ENCODE results near the gene BCL11B.
"Not testable (repeated sequence)": the region's sequence is repeated elsewhere in the genome, so short reads cannot be mapped to it uniquely, and the experiment has no call there.

BCL11B gene

DNA sequence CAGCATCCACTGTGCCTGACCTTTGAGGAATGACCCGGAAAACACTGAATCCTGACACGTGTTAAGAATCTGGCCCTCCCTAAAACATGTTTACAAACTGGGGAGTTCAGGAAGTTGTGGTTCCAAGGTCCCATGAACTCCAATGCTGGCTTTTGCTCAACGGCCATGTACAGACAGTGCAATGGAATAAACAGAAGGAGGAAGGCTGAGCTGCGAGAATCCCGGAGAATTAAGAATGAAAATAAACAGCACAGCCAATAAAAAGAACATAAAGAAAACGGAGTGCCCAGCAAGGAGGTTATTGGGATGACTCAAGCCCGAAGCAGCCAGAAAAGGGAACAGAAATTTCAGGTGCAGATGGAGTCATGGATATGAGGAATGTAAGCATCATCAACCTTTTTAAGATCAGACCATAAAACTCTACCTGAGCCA lies 32.3 kb downstream of the BCL11B start:
- no peak for DNase-seq (ENCODE audit: low read depth)

DNA sequence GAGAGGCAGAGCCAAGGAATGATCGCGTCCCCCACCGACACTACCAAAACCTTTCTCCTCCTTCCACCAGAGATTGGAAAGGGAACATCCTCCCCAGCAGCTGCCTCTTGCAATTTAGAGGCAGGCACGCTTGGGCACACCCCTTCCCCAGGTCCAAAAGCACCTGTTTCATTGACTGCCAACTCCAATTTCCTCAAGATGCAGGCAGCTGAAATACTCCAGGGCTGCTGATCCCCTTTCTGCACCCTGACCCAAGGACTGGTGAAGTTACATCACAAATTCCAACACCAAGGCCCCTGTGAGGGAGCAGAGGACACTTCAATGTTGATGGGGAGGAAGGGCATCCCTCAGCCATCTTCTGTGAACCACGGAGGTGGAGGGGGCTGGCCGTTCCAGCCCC lies 33.8 kb downstream of the BCL11B start:
- no peak for DNase-seq (ENCODE audit: low read depth)

- DNase-seq (ENCODE audit: low read depth), result no peak
Measured at GRCh38 chr14:99237288-99237687, 34.7 kb downstream of the BCL11B start.

- no peak for DNase-seq (ENCODE audit: low read depth)
Measured at GRCh38 chr14:99236386-99237138, 35.4 kb downstream of the BCL11B start.

DNA sequence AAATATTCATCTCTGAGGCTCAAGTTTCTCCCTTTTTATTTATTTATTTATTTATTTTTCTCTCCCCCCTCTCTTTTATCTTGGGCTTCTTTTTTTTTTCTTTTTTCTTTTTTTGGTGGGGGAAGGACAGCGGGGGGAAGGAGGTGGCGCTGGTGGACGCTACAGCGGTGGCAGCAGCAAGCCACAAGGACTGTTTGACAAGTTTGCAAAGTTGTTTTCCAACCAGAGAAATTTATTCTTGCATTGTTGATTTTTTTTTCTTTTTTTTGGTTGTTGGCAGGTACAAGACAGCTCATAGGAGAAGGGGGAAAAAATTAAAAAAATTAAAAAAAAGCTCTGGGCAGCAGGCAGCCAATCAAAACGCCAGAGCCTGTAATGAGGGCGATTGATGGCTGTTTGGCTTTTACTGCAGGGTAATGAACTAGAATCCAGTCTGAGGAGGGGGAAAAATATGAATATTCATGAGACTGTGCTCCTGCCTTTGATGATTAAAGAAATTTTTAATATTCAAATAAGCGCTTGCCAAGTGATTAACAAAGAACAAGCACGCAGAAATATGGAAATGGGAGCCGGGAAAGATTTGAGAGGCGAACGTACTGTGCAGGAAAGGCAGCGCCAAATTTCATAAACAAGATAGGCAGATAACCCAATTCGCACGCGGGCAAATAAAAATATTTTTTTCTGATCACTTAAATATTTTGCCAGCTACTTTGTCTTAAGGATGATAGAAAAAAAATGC lies 36.2 kb downstream of the BCL11B start:
- DNase-seq (ENCODE audit: low read depth), result no peak

DNA sequence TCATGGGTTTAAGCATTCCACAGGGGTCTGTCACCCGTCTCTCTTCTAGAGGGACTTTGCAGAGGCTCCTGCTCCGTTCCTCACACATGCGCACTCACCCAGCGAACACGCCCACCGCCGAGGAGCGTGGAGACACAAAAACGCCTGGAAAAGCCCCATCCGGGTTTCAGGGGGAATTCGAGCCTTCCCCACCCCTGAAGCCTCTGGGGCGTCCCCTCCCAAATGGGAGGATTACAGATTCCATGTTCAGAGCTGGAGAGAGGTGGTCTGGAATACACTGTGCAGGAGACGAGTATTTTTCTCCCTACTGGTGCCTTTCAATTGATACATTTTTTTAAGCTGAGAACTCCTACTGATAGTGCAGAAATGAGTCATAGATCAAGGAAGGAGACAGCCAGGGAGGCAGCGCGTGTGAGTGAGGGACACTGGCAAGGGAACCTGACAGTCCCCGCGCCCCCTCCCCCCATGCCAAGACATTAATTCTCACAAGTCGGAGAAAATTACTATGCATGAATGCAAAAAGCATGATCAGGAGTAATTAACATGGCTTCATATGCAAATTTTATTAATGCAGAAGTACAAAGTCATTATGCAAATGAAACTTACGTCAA lies 36.9 kb downstream of the BCL11B start:
- no peak for DNase-seq (ENCODE audit: low read depth)

DNA sequence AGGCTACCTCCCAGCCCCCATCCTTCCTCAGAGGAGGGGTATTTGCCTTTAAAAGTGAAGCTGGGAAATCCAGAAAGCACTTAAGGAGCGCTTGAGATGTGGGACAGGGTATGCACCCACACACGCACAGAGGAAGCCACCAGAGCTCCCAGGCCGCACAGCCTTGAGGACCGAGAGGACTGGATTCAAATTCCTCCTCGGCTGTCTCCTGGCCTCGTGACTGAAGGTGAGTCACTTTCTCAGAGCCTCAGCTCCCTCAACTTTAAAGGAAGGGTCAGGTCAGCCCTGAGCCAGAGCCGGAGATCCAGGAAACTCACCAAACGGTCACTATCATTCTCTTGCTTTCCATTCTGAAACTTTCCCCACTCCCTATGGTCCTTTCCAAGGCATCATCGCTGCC lies 37.6 kb downstream of the BCL11B start:
- DNase-seq (ENCODE audit: low read depth), result no peak

DNA sequence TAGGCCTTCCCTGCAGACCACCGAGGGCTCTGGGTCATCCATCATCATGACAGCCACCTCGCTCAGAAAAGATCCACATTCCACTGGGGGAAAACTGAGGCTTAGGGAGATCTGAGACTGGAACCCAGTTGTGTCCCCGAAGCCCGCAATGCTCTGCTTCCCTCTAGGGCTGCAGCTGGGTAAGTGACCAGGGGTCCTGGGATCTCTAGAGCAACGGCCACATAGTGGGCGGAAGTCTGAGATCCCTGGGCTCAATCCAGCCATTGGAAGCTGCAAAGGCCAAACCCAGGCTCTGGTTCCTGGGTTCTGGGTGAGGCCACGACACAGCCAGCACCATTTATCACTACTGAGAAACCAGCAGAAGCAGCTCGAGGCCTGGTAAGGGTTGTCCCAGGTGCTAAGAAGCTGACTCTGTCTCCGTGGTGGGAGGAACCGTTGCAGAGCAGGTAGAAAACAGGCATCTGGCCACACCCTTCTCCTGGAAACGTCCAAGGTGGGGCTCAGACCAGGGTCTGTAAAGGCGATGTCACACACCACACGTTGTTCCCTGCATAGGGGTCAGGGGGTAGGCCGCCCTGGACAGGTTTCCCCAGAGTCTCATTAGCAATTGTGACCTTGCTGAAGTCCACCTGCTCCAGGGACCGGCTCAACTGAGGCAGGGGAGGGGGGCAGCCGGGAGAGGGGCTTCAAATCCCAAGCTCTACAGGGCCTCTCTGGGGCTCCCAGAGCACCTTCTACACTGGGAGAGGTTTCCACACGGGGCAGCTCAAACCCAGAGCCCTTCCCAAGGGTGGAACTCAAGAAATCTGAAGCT lies 38.6 kb downstream of the BCL11B start:
- no peak for DNase-seq (ENCODE audit: low read depth)

DNA sequence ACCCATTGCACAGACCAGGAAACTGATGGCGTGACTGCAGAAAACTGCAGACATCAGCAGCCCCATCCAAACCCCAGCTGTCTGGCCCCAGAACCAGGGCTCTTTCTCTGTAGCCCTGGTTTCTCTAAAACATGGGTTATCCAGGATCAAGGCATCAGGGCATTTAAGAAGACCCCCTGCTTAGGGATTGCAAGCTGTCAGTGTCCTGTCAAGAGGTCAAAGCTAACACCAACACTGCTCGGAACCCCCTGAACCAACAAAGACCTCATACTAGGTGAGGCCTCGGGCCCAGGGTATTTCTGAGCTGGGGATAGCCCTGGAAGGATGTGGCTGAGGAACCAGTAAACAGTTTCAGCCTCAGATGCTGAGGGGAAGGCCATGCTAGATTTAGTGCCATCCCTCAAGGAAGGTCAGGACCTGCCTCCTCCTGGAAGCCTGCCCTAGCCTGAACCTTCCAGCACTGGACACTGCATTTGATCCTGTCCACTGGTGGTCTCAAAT lies 39.2 kb downstream of the BCL11B start:
- DNase-seq (ENCODE audit: low read depth), result no peak

- DNase-seq (ENCODE audit: low read depth), result no peak
Measured at GRCh38 chr14:99231850-99232713, 39.9 kb downstream of the BCL11B start.

DNA sequence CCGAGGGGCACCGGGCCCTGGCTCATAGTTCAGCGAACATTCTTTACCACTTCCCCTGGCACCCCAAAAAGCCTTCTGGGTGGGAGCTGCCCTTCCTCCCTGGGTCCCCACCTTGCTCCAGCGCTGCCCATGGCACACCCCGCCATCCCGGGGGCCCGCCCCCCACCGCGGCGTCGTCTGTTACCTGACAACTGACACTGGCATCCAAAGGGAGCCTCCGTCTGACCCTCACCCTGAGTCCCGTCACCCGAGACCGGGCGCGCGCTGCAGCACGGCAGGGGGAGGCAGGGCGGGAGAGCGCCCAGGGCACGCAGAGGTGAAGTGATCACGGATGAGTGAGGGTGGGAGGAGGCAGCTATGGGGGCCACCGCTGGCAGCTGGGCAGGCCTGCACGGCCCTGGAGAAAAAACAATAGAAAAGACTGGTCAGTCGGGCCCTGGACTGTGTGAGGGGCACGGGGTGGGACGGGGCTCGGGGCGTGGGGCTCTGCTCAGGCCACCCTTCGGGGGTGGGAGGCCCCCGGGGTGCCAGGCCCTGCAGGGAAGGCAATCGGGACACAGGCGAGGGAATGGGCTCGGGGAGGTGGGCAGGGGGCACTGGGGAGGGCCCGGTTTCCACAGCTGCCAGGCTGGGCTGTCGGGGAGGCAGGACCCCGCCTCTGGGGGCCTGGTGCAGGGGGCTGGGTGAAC lies 40.7 kb downstream of the BCL11B start:
- DNase-seq (ENCODE audit: low read depth), result no peak

DNA sequence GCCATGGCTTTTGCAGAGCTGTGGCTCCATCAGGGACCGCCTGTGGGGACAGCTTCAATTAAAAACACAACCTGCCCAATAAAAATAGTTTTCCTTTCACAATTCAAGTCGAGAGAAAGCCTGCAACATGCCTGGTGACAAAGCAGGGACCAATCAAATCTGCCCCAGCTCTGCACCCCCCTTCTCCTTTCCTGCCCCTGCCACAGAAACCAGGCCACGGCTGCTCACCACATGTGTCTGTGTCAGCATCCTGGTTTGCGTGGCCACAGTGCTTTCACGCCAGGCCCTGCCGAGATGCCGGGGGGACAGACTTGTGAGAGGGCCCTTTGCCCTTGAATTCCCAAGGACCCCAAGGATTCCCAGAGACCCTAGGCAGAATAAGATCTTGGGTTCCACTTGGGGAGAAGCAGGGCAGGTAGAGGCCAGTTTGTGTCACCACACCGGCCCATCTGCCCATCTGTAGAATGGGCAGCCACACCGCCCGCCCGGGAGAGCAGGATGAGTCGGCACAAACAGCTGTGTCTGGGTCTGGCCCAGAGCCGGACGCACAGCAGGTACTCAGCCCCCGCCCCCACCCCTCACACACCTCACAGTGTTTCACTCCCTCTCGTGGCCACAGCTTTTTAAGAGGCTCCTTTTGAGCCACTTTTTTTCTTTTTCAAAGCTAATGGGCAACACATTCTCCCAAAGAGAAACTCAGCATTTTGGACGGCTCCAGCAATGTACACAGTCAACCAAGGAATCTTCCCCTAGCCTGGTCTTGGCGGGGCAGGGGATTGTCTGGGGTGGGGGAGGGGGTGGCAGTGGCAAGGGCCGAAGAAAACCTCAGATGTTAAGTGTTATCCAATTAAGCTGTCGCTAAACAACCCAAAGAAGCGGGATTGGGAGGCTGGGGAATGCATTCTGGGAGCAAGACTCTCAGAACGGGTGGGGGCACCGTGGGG lies 41.5 kb downstream of the BCL11B start:
- no peak for DNase-seq (ENCODE audit: low read depth)

- DNase-seq (ENCODE audit: low read depth), result no peak
Measured at GRCh38 chr14:99229654-99230207, 42.3 kb downstream of the BCL11B start.

DNA sequence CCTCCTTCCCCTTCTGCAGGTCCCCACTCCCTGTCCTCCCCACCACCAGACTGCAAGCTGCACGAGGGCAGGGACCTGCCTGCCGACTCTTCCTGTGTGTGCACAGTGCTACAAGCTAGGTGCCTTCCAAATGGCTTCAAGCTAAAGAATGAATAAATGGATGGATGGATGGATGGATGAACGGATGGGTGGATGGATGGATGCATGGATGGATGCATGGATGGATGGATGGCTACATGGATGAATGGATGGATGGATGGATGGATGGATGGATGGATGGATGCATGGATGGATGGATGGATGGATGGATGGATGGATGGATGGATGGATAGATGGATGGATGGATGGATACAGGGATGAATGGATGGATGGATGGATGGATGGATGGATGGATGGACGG lies 43.2 kb downstream of the BCL11B start:
- DNase-seq (ENCODE audit: low read depth), result not testable (repeated sequence)

- no peak for DNase-seq (ENCODE audit: low read depth)
Measured at GRCh38 chr14:99226687-99227086, 45.3 kb downstream of the BCL11B start.

- no peak for DNase-seq (ENCODE audit: low read depth)
Measured at GRCh38 chr14:99225436-99226203, 46.4 kb downstream of the BCL11B start.

DNA sequence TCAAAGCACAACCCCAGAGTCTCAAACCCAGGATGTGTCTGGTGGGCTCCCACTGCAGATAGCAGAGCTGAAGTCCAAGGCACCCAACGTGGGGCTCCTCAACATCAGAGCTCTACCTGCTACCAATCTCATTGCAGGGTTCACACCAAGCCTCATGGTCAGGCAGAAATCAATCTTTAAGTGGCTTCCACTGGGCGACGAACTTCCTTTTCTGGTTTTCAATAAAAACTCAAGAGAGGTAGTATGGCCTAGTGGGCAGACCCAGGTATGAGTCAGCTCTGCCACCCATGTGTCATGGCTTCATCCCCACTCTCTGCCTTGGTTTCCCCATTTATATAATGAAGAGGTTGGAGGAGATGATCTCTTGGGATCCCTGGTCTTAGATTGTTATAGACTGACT lies 47.0 kb downstream of the BCL11B start:
- no peak for DNase-seq (ENCODE audit: low read depth)

All from ELR (cell line).